Measurements from ENCODE around the gene KLHL11. TPM values are rescaled to one million over a fixed set of nuclear protein-coding genes. Genes with fewer than 3 reads are reported as not detected.

Gene KLHL11
- total and polyA plus RNA-seq, 3 experiments from 2014 or later: 6.4 to 26.9 (median 24.7) TPM

DNA sequence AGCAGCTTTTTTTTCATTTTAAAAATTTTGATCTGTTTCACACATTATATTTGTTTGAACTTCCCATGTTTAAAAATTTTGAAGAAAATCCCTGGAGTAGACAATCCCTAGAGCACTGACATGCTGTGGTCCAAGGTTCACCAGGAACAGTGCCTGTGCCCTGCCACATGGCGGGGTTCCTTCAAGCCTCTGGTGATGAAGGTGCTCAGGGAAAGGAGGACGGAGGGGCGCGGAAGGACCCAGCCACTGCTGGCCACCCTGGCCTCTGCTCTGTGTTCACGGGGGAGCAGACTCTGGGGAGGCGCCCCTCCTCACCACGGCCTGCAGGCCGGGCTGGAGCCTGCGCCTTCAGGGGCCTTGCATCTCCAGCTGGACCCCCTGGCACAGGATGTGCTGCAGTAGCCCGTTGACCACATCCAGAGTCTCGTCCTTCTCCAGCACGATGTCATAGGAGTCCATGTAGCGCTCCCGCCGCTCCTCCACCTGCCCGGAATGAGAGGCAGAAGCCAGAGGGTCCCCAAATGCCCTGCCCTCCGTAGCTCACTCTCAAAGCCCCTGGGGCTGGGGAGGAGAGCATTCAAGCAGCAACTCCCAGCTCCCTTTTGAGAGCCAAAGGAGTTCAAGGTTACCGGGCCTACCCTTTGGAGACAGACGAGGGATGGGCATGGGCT lies 39.9 kb downstream of the KLHL11 start:
- Mint-ChIP-seq H3K36me3 (peaks cover 0 to 42% (median 2%) of the 10 kb centered on the region in 3 donors), H3K9me3 (no peaks in the 10 kb centered on the region), H3K27ac (peak overlapping the region in 1 of 8 donors; percentile 78), H3K27me3 (peaks cover 0 to 1% of the 10 kb centered on the region in 2 donors), H3K4me1 (no peaks in the 10 kb centered on the region), H3K4me3 (peak overlapping the region in 1 of 7 donors; percentile 23)
- Histone ChIP-seq H3K27me3 (ENCODE audit: insufficient read depth, low read length, poor library complexity, severe bottlenecking) (no peaks in the 10 kb centered on the region), H3K9me3 (ENCODE audit: low read length) (no peaks in the 10 kb centered on the region), H3K36me3 (ENCODE audit: insufficient read depth, low read length) (no peaks in the 10 kb centered on the region), H3K27ac (ENCODE audit: low read depth, low read length) (no peak overlapping the region), H3K4me1 (ENCODE audit: insufficient read depth, low read length) (no peaks in the 10 kb centered on the region), H3K4me3 (ENCODE audit: low read length) (no peak overlapping the region)
- no peak for DNase-seq
- POLR2A ChIA-PET: no interaction called here
- CTCF ChIA-PET: no interaction called here

GRCh38 chr17:41824086-41824485 lies 41.1 kb downstream of the KLHL11 start:
- Mint-ChIP-seq H3K27me3 (peaks cover 4% of the 10 kb centered on the region in 2 donors), H3K36me3 (peaks cover 0 to 32% (median 0%) of the 10 kb centered on the region in 3 donors), H3K27ac (no peak overlapping the region), H3K4me3 (no peak overlapping the region), H3K4me1 (no peaks in the 10 kb centered on the region), H3K9me3 (no peaks in the 10 kb centered on the region)
- H3K4me1 ChIP-seq (ENCODE audit: insufficient read depth, low read length): no peaks in the 10 kb centered on the region
- H3K36me3 ChIP-seq (ENCODE audit: insufficient read depth, low read length): no peaks in the 10 kb centered on the region
- POLR2A ChIA-PET: interaction anchor here (0.7 kb wide), 1 partner anchor 8 kb away, joined by 4 read pairs; no protein-coding TSS in a partner anchor
- no peaks in the 10 kb centered on the region for H3K9me3 ChIP-seq (ENCODE audit: low read length)
- CTCF ChIA-PET: interaction anchor here (0.7 kb wide), 1 partner anchor 1556 kb away, joined by 3 read pairs; no protein-coding TSS in a partner anchor
- H3K4me3 ChIP-seq (ENCODE audit: low read length): no peak overlapping the region
- no peaks in the 10 kb centered on the region for H3K27me3 ChIP-seq (ENCODE audit: insufficient read depth, low read length, poor library complexity, severe bottlenecking)
- no peak for DNase-seq
- H3K27ac ChIP-seq (ENCODE audit: low read depth, low read length): no peak overlapping the region

DNA sequence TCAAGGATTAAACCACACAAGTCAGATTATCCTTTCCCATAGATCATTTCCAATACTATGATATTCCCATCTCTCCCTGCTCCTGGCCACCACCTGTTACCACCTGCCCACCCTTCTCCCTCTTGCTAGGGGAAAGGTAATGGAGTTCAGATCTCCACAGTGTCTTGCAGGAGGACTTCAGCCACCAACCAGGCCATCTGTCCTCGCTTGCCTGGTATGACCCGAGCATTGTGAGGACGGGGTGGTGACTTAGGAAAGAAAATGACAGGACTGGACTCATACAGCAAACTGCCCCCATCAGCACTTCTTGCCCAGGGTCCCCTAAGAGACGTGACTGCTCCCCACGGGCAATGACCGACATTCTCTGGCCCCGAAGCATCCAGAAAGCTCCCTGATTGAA lies 41.6 kb downstream of the KLHL11 start:
- CTCF ChIA-PET: interaction anchor here (0.7 kb wide), 1 partner anchor 1555 kb away, joined by 3 read pairs; no protein-coding TSS in a partner anchor
- Mint-ChIP-seq H3K9me3 (no peaks in the 10 kb centered on the region), H3K27me3 (peaks cover 4% of the 10 kb centered on the region in 2 donors), H3K27ac (peak overlapping the region in 1 of 8 donors; percentile 29), H3K4me1 (no peaks in the 10 kb centered on the region), H3K36me3 (peaks cover 0 to 28% (median 0%) of the 10 kb centered on the region in 3 donors), H3K4me3 (no peak overlapping the region)
- no peaks in the 10 kb centered on the region for H3K9me3 ChIP-seq (ENCODE audit: low read length)
- H3K36me3 ChIP-seq (ENCODE audit: insufficient read depth, low read length): no peaks in the 10 kb centered on the region
- DNase-seq: no peak
- H3K27me3 ChIP-seq (ENCODE audit: insufficient read depth, low read length, poor library complexity, severe bottlenecking): no peaks in the 10 kb centered on the region
- H3K4me3 ChIP-seq (ENCODE audit: low read length): no peak overlapping the region
- no peaks in the 10 kb centered on the region for H3K4me1 ChIP-seq (ENCODE audit: insufficient read depth, low read length)
- no peak overlapping the region for H3K27ac ChIP-seq (ENCODE audit: low read depth, low read length)
- POLR2A ChIA-PET: interaction anchor here (0.6 to 0.7 kb wide), 2 partner anchors 9 to 86 kb away, joined by 4 read pairs; no protein-coding TSS in a partner anchor

DNA sequence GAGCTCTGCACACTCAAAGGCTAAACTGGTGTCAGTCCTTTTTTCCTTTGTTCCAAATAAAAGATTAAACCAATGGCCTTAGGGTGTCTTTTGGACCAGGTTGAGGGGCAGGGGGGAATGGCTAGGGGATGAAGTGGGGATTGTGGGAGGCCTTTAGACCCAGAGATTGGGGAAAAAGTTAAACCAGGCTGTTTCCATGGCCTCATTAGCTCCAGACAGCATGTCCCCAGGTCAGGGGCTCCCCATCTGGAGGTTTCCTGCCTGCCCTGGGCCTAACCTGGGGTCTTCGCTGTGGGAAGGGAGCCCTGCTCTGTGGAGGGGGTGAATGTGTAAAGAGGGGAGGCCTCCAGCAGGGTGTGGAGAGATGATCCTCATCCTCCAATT lies 42.1 kb downstream of the KLHL11 start:
- H3K4me1 Mint-ChIP-seq: no peaks in the 10 kb centered on the region
- POLR2A ChIA-PET: interaction anchor here (0.6 kb wide), 1 partner anchor 86 kb away, joined by 4 read pairs; no protein-coding TSS in a partner anchor
- Histone ChIP-seq H3K36me3 (ENCODE audit: insufficient read depth, low read length) (no peaks in the 10 kb centered on the region), H3K4me1 (ENCODE audit: insufficient read depth, low read length) (no peaks in the 10 kb centered on the region), H3K27me3 (ENCODE audit: insufficient read depth, low read length, poor library complexity, severe bottlenecking) (no peaks in the 10 kb centered on the region), H3K4me3 (ENCODE audit: low read length) (no peak overlapping the region), H3K9me3 (ENCODE audit: low read length) (no peaks in the 10 kb centered on the region), H3K27ac (ENCODE audit: low read depth, low read length) (no peak overlapping the region)
- H3K4me3 Mint-ChIP-seq: no peak overlapping the region
- H3K36me3 Mint-ChIP-seq: peaks cover 0 to 25% (median 0%) of the 10 kb centered on the region in 3 donors
- CTCF ChIA-PET: interaction anchor here (1.5 kb wide), 1 partner anchor 12 kb away, joined by 5 read pairs; the partner anchor contains the start of gene P3H4
- no peaks in the 10 kb centered on the region for H3K9me3 Mint-ChIP-seq
- H3K27ac Mint-ChIP-seq: peak overlapping the region in 1 of 8 donors; percentile 29
- no peak for DNase-seq
- H3K27me3 Mint-ChIP-seq: peaks cover 4% of the 10 kb centered on the region in 2 donors

DNA sequence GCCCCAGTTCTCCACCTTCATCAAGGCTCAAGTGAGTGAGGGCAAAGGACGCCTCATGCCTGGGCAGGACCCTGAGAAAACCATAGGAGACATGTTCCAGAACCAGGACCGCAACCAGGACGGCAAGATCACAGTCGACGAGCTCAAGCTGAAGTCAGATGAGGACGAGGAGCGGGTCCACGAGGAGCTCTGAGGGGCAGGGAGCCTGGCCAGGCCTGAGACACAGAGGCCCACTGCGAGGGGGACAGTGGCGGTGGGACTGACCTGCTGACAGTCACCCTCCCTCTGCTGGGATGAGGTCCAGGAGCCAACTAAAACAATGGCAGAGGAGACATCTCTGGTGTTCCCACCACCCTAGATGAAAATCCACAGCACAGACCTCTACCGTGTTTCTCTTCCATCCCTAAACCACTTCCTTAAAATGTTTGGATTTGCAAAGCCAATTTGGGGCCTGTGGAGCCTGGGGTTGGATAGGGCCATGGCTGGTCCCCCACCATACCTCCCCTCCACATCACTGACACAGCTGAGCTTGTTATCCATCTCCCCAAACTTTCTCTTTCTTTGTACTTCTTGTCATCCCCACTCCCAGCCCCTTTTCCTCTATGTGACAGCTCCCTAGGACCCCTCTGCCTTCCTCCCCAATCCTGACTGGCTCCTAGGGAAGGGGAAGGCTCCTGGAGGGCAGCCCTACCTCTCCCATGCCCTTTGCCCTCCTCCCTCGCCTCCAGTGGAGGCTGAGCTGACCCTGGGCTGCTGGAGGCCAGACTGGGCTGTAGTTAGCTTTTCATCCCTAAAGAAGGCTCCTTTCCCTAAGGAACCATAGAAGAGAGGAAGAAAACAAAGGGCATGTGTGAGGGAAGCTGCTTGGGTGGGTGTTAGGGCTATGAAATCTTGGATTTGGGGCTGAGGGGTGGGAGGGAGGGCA lies 42.7 kb downstream of the KLHL11 start:
- no peak overlapping the region for H3K4me3 ChIP-seq (ENCODE audit: low read length)
- Mint-ChIP-seq H3K4me3 (peak overlapping the region in 1 of 7 donors; percentile 87), H3K27me3 (peaks cover 4% of the 10 kb centered on the region in 2 donors), H3K4me1 (no peaks in the 10 kb centered on the region), H3K27ac (no peak overlapping the region), H3K36me3 (peaks cover 0 to 19% (median 0%) of the 10 kb centered on the region in 3 donors), H3K9me3 (no peaks in the 10 kb centered on the region)
- CTCF ChIA-PET: interaction anchor here (1.5 kb wide), 1 partner anchor 11 kb away, joined by 5 read pairs; the partner anchor contains the start of gene P3H4
- POLR2A ChIA-PET: no interaction called here
- H3K9me3 ChIP-seq (ENCODE audit: low read length): no peaks in the 10 kb centered on the region
- H3K36me3 ChIP-seq (ENCODE audit: insufficient read depth, low read length): no peaks in the 10 kb centered on the region
- no peaks in the 10 kb centered on the region for H3K27me3 ChIP-seq (ENCODE audit: insufficient read depth, low read length, poor library complexity, severe bottlenecking)
- H3K27ac ChIP-seq (ENCODE audit: low read depth, low read length): no peak overlapping the region
- no peaks in the 10 kb centered on the region for H3K4me1 ChIP-seq (ENCODE audit: insufficient read depth, low read length)
- no peak for DNase-seq

- POLR2A ChIA-PET: no interaction called here
- no peak for DNase-seq
- Mint-ChIP-seq H3K4me1 (no peaks in the 10 kb centered on the region), H3K9me3 (no peaks in the 10 kb centered on the region), H3K27ac (peak overlapping the region in 1 of 8 donors; percentile 79), H3K27me3 (peaks cover 4% of the 10 kb centered on the region in 2 donors), H3K4me3 (no peak overlapping the region), H3K36me3 (peaks cover 0 to 16% (median 0%) of the 10 kb centered on the region in 3 donors)
- Histone ChIP-seq H3K9me3 (ENCODE audit: low read length) (no peaks in the 10 kb centered on the region), H3K36me3 (ENCODE audit: insufficient read depth, low read length) (no peaks in the 10 kb centered on the region), H3K4me3 (ENCODE audit: low read length) (no peak overlapping the region), H3K4me1 (ENCODE audit: insufficient read depth, low read length) (no peaks in the 10 kb centered on the region), H3K27me3 (ENCODE audit: insufficient read depth, low read length, poor library complexity, severe bottlenecking) (no peaks in the 10 kb centered on the region), H3K27ac (ENCODE audit: low read depth, low read length) (no peak overlapping the region)
- CTCF ChIA-PET: interaction anchor here (1.5 kb wide), 1 partner anchor 10 kb away, joined by 5 read pairs; the partner anchor contains the start of gene P3H4
Observed at GRCh38 chr17:41821776-41822175, 43.4 kb downstream of the KLHL11 start.

DNA sequence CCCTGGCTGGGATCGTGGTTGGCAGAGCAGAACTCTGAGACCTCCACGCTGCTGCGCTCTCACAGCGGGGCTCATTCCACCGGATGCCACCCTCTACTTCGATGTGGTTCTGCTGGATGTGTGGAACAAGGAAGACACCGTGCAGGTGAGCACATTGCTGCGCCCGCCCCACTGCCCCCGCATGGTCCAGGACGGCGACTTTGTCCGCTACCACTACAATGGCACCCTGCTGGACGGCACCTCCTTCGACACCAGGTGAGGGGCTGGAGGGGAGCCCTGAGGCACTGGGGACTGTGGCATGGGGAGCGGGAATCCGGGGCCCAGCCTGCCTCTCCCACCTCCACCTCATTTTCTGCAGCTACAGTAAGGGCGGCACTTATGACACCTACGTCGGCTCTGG lies 47.2 kb downstream of the KLHL11 start:
- Mint-ChIP-seq H3K9me3 (no peaks in the 10 kb centered on the region), H3K4me3 (no peak overlapping the region), H3K27ac (no peak overlapping the region), H3K36me3 (no peaks in the 10 kb centered on the region), H3K4me1 (peaks cover 4 to 5% (median 4%) of the 10 kb centered on the region in 3 donors), H3K27me3 (peaks cover 4 to 6% of the 10 kb centered on the region in 2 donors)
- no peaks in the 10 kb centered on the region for H3K36me3 ChIP-seq (ENCODE audit: insufficient read depth, low read length)
- CTCF ChIA-PET: no interaction called here
- no peak overlapping the region for H3K27ac ChIP-seq (ENCODE audit: low read depth, low read length)
- H3K27me3 ChIP-seq (ENCODE audit: insufficient read depth, low read length, poor library complexity, severe bottlenecking): no peaks in the 10 kb centered on the region
- DNase-seq: no peak
- no peaks in the 10 kb centered on the region for H3K4me1 ChIP-seq (ENCODE audit: insufficient read depth, low read length)
- no peaks in the 10 kb centered on the region for H3K9me3 ChIP-seq (ENCODE audit: low read length)
- POLR2A ChIA-PET: no interaction called here
- no peak overlapping the region for H3K4me3 ChIP-seq (ENCODE audit: low read length)
